ENCODE results near the gene CNN2. TPM values are rescaled to one million over a fixed set of nuclear protein-coding genes. Genes with fewer than 3 reads are reported as not detected.

Gene CNN2
- total RNA-seq: 42.3 TPM

GRCh38 chr19:1025960-1026782 lies at the start of gene CNN2:
TSS of gene CNN2 (plus strand) at chr19:1026608. CDS start at chr19:1026662, 54 bp downstream.
- peak; percentile 89 for DNase-seq

DNA sequence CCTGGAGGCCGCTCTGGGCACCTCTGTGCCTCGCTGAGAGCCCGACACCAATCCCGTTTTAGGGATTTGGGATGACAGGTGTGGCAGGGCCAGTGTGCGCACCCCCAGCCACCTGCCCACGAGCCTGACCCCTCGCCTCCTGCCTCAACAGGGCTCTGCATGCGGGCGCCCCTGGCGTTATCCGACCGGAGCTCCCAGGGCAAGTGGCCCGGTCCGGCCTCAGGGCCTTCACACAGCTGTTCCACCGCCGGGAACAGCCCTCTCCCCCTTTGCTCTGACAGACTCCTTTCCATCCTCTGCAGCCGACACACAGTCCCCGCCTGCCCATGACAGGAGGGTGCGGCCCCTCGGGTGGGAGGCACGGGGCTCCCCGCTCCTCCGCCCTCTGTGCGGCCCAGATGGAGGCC lies 49.3 kb upstream of the CNN2 start:
- no peak for DNase-seq

DNA sequence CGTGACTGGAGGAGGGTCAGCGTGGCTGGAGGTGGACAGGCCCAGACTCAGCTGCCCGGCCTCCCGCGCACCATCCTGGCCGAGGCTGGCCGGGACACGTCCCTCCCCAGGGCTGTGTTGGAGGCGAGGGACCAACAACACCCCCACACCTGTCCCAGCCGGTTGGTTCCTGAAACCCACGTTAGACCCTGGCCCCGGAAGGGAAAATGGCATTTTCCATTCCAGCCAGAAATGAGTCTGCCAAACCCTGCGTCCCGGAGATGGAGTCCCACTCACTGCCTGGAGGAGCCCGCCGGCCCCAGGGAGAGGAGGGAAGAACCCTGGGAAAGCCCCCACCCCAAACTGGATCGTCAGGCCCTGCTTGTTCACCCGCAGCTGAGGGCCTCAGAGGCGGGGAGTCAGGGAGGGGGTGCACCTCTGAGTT lies 47.1 kb upstream of the CNN2 start:
- no peak for DNase-seq

GRCh38 chr19:980133-980998 lies 46.0 kb upstream of the CNN2 start:
- peak; percentile 26 for DNase-seq

- DNase-seq: peak; percentile 76
Observed at GRCh38 chr19:982567-983170, 43.7 kb upstream of the CNN2 start.

DNA sequence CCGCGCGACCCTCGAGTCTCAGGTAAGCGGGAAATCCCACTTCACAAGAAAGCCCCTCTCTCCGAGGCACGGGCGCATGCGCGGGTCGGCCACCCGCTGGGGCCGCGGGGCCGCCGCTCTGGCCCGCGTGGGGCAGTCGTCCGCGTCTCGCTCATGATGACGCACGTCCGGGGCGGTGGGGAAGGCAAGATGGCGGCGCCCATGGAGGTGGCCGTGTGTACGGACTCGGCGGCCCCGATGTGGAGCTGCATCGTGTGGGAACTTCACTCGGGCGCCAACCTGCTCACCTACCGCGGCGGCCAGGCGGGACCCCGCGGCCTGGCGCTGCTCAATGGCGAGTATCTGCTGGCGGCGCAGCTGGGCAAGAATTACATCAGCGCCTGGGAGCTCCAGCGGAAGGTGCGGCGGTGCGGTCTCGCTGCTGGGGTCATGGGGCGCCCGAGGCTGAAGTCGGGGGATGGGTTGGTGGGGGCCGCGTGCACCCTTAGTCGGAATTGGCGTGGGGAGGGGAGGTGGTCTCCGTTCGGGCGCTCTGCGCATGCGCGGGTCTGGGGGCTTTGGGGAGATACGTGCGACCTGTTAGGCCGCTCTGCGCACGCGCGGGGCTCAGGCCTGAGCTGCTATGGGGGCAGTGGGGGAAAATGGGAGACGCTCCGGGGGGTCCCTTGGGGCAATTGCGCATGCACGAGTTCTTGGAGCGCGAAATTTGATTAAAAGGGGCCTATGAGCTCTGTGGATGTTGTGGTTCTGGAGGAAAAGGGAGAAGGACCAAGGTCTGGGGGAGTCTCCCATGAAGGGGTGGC lies 42.0 kb upstream of the CNN2 start, which contains the start of gene WDR18:
Gene WDR18, plus strand, starts transcription at position 181 of the 803 bp plus-strand sequence. Its CDS starts 9 bp downstream, at position 190.
- peak; percentile 97 for DNase-seq

- no peak for DNase-seq
Observed at GRCh38 chr19:986083-986482, 40.3 kb upstream of the CNN2 start.

DNA sequence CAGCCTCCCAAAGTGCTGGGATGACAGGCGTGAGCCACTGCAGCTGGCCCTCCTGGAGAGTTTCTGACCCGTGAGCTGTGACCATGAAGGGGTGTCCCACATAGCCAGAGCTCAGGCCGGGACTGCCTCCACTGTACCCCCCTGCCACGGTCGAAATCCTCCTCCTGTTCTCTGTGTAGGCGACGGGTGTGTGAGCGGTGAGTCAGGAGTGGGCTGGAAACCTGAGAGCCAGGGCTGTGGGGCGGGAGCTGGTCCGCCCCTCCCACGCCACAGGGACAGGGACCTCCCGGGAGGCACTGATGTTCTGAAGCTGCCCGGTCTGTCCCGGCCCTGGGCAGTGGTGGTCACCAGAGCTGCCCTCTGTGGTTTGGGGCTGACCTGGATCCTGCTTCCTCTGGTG lies 38.3 kb upstream of the CNN2 start:
- no peak for DNase-seq

DNA sequence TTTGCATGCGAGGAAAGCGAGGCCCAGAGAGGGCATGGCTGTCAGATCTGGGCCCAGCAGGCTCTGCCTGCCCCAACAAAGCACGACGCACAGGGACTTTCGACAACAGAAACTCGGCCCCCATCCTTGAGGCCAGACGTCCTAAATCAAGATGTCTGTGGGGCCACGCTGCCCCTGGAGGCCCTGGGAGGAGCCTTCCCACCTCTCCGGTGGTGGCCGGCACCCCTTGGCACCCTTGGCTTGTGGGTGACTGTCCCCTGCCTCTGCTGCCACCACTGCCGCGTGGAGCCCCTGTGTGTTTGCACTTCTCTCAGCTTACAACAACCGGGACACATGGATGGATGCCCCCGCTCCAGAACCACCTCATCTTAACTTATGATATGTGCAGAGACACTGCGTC lies 37.9 kb upstream of the CNN2 start:
- DNase-seq: no peak

- DNase-seq: no peak
Observed at GRCh38 chr19:989381-990081, 36.9 kb upstream of the CNN2 start.

GRCh38 chr19:990119-990571 lies 36.3 kb upstream of the CNN2 start:
- DNase-seq: no peak

DNA sequence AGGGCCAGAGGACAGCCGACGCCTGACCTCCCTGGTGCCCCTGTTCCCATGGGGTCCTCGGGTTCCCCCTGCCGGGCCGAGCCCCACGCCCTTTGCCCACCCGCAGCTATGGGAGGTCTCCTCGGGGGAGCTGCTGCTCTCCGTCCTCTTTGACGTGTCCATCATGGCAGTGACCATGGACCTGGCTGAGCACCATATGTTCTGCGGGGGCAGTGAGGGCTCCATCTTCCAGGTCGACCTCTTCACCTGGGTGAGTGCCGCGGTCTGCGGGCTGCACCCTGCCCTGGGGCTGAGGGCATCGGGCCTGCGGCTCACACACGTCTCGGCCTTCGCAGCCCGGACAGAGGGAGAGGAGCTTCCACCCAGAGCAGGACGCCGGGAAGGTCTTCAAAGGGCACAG lies 35.7 kb upstream of the CNN2 start:
- DNase-seq: no peak

- DNase-seq: no peak
Observed at GRCh38 chr19:991174-991931, 35.1 kb upstream of the CNN2 start.

- no peak for DNase-seq
Observed at GRCh38 chr19:991932-992669, 34.3 kb upstream of the CNN2 start.

DNA sequence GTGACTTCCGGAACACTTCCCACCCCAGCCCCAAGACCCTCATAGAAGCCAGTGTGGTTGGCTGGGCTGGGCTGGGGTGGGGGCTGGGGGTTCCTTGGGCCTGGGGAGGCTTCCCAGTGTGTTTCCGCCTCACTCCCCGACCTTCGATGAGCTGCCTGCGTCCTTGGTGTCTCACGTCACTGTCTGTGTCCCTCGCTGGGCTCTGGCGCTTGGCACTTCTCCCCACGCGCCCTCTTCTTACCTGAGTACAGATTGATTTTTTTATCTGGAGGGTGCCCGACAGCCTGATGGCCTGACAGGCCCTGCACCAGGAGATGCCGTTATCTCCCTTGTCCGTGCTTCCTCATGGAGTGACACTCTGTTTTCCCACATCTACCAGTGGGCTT lies 33.7 kb upstream of the CNN2 start:
- DNase-seq: no peak

GRCh38 chr19:993361-993830 lies 33.0 kb upstream of the CNN2 start:
- DNase-seq: no peak

DNA sequence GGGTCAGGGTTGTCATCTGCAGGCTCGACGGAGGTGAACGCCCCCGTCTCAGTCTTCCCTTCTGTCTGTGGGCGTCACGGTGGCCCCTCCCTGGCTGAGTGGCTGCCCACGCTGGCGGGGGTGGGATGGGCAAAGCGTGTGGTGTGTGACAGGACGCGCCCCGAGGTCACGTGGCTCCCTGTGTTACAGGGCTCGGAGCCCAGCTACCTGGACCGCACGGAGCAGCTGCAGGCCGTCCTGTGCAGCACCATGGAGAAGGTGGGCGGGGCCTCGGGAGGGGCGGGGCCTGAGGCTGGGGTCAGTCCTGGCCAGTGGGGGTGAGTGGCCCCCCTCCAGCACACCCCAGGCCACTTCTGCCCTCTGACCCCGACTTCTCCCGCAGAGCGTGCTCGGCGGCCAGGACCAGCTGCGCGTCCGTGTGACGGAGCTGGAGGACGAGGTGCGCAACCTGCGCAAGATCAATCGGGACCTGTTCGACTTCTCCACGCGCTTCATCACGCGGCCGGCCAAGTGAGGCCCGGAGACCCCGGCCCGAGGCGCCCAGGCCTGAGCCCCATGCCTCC lies 32.5 kb upstream of the CNN2 start:
- no peak for DNase-seq

DNA sequence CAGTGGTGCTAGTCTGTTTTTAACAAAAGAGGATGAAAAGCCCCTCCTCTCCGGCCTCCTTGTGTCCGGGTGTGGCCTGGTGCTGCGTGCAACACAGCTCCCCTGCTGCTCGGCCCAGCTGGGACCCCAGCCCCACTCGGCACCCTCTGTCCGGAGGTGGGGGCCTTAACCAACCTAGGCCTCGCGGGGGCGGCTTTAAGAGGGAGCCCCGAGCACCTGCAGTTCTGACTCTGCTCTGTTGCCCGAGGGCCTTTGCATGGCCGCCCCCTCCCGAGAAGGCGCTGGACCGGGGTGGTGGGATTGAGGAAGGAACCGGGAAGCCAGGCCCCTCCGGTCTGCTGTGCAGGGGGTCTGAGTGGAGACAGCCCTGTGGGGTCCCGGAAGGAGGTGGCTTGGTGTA lies 31.9 kb upstream of the CNN2 start:
- no peak for DNase-seq

All from tongue (tissue), 2 donors.